ENCODE results near the gene OTULINL. TPM values are rescaled to one million over a fixed set of nuclear protein-coding genes. Genes with fewer than 3 reads are reported as not detected.

OTULINL gene
- polyA plus RNA-seq, 1 of the 3 experiments (the other 2 are of a cell fraction): 0.26 TPM

- TF ChIP-seq REST (IDR thresholded peaks at IDR 0.05; ENCODE audit: low read depth, low read length) (no peak), TEAD4 (IDR thresholded peaks at IDR 0.05; ENCODE audit: borderline replicate concordance, insufficient read depth) (no peak), YY1 (IDR thresholded peaks at IDR 0.05; ENCODE audit: low read depth) (no peak), NFIC (IDR thresholded peaks at IDR 0.05; ENCODE audit: borderline replicate concordance) (no peak)
Observed at GRCh38 chr5:14611737-14612136, 30.1 kb downstream of the OTULINL start (continued).

DNA sequence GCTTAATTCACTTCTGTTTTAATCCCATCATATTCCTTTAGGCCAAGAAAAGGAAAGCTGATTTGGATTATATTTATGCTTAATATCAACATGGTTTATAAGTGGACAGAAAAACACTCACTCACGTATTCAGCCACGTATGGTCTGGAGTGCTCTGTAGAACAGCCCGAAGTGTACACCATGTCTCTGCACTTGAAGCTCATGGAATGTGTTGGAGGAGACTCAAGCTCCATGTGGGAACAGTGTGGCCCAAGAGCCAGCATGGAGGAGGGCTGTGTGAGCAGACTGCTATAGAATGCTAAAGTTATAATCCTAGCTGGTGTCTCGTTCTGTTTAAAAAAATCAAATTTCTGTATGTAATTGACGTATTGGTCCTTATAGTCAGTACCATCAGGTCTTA is 32.9 kb downstream of the OTULINL start:
- Histone ChIP-seq H3K9me3 (no peaks in the 10 kb centered on the region), H3F3A (replicated peaks; ENCODE audit: insufficient read depth) (no peaks in the 10 kb centered on the region), H4K20me1 (ENCODE audit: insufficient read depth) (no peaks in the 10 kb centered on the region), H3K4me1 (ENCODE audit: control insufficient read depth in 1 of 2, insufficient read depth in 2 of 2, low read depth in 1 of 2, low read length in 1 of 2) (peaks cover 0 to 4% of the 10 kb centered on the region in 2 experiments; a peak in 1 of 4 replicates), H3K79me2 (ENCODE audit: insufficient read depth) (no peaks in the 10 kb centered on the region), H3K9ac (no peak overlapping the region), H3K27ac (ENCODE audit: low read depth in 2 of 2, low read length in 1 of 2) (no peak overlapping the region), H3K36me3 (replicated peaks in 1 of 2; ENCODE audit: control insufficient read depth in 1 of 2, insufficient read depth in 2 of 2, low read length in 1 of 2) (peaks cover 0 to 2% of the 10 kb centered on the region in 2 experiments), H3K9me2 (no peaks in the 10 kb centered on the region), H3K4me2 (no peak overlapping the region), H3K4me3 (ENCODE audit: low read depth in 2 of 2, low read length in 1 of 2) (no peak overlapping the region), H2AFZ (ENCODE audit: low read depth) (no peak overlapping the region), H3K27me3 (ENCODE audit: insufficient read depth) (no peaks in the 10 kb centered on the region)
- WGBS (ENCODE audit: low lambda C conversion rate): 74% methylated on average over 5 of the region's 5 CpGs
- no peak for DNase-seq
- POLR2A ChIA-PET: no interaction called here
- no peak for TF ChIP-seq REST (IDR thresholded peaks at IDR 0.05; ENCODE audit: low read depth, low read length)
- no peak for TF ChIP-seq MEF2A (IDR thresholded peaks at IDR 0.05; ENCODE audit: borderline replicate concordance, low read depth)
- no peak for TF ChIP-seq NRF1 (IDR thresholded peaks at IDR 0.05; ENCODE audit: low read depth, low read length)
- no peak for TF ChIP-seq YY1 (IDR thresholded peaks at IDR 0.05; ENCODE audit: low read depth)
- no peak for TF ChIP-seq ELF1 (IDR thresholded peaks at IDR 0.05)
- TF ChIP-seq, protein P1, sequence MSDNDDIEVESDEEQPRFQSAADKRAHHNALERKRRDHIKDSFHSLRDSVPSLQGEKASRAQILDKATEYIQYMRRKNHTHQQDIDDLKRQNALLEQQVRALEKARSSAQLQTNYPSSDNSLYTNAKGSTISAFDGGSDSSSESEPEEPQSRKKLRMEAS (IDR thresholded peaks at IDR 0.05; ENCODE audit: low read depth): no peak
- no peak for TF ChIP-seq NFIC (IDR thresholded peaks at IDR 0.05; ENCODE audit: borderline replicate concordance)
- TF ChIP-seq RXRA (IDR thresholded peaks at IDR 0.05; ENCODE audit: borderline replicate concordance, low read depth): no peak
- no peak for TF ChIP-seq FOSL2 (IDR thresholded peaks at IDR 0.05; ENCODE audit: borderline replicate concordance, low read depth)
- no peak for TF ChIP-seq SMC3 (IDR thresholded peaks at IDR 0.05; ENCODE audit: low read depth, low read length)
- TF ChIP-seq GABPA (IDR thresholded peaks at IDR 0.05; ENCODE audit: low read depth): no peak
- TF ChIP-seq ZBTB33 (IDR thresholded peaks at IDR 0.05; ENCODE audit: borderline replicate concordance, low read depth): no peak
- CTCF ChIA-PET: interaction anchor here (0.7 to 1.8 kb wide), 3 partner anchors 34 to 210 kb away, joined by 3 to 6 read pairs (median 3); no protein-coding TSS in a partner anchor
